Cortex of kidney (tissue), 1 donor: ENCODE data around the gene TMEM231.

Experiments used
- DNase-seq: peaks from one replicate; lab custom pipeline; 2025; lab: John Stamatoyannopoulos, UW

Gene TMEM231

DNA sequence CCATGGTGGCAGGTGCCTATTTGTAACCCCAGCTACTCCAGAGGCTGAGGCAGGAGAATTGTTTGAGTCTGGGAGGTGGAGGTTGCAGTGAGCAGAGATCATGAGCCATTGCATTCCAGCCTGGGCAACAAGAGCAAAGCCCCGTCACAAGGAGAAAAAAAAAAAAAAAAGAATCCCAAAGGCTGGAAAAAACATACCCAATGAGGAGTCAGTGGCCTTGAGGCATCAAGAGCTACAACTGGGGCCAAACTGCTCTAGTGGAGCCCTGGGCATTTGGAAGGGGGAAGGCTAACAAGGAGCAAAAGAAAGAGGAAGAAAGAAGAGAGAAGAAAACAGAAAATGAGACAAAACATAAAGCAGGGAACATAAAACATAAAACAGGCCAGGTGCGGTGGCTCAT, 67.7 kb downstream of the TMEM231 start:
- DNase-seq: no peak
